PC-9 (cell line): ENCODE results near the gene PROB1. TPM values are rescaled to one million over a fixed set of nuclear protein-coding genes. Genes with fewer than 3 reads are reported as not detected.

ENCODE experiments used
- BruUV-seq: library from RNA; stranded (reverse); fragments of 400-500 nt; replicated peaks from 2 replicates; lab custom pipeline; 2021; lab: Mats Ljungman, UMichigan
- CTCF ChIA-PET: fragments of 300-600 bp; sonication (Branson Sonifier 250); formaldehyde crosslinking; loops from one replicate; lab custom pipeline; 2022; ENCODE audit warnings: antibody characterized with exemption; lab: Charles Lee
- POLR2A ChIA-PET: fragments of 300-600 bp; sonication (Branson Sonifier 250); formaldehyde crosslinking; loops from one replicate; lab custom pipeline; 2022; ENCODE audit warnings: antibody characterized with exemption; ENCODE audit not compliant: unreplicated experiment; lab: Charles Lee
- DNase-seq, 2 experiments: peaks; one replicate each; pipeline versions ENCODE4 v3.0.0 to v3.0.0-alpha.2; 2015 to 2022; ENCODE audit warnings: mixed read lengths in 1 of 2
- H2AFZ ChIP-seq: fragments of 200-600 bp; sonication (generic); 2 replicates; pipeline ENCODE4 v1.8.1; 2017; ENCODE audit warnings: antibody characterized with exemption
- H3F3A ChIP-seq: fragments of 200-600 bp; sonication (generic); 2 replicates; pipeline ENCODE4 v1.8.1; 2017; ENCODE audit warnings: antibody characterized with exemption, mild to moderate bottlenecking, low read depth; ENCODE audit not compliant: insufficient read depth
- H3K27ac ChIP-seq: fragments of 200-600 bp; sonication (generic); 2 replicates; pipeline ENCODE4 v1.6.1; 2016; ENCODE audit warnings: mixed run types
- H3K27me3 ChIP-seq: fragments of 200-600 bp; sonication (generic); 2 replicates; pipeline ENCODE4 v1.6.1; 2016; ENCODE audit warnings: low read depth, mixed run types; ENCODE audit not compliant: insufficient read depth
- H3K36me3 ChIP-seq: fragments of 200-600 bp; sonication (generic); 2 replicates; pipeline ENCODE4 v1.6.1; 2016; ENCODE audit warnings: low read depth, mixed run types
- H3K4me1 ChIP-seq: fragments of 200-600 bp; sonication (generic); replicated peaks from 2 replicates; pipeline ENCODE4 v1.6.1; 2016; ENCODE audit warnings: mixed run types; ENCODE audit not compliant: insufficient read depth
- H3K4me2 ChIP-seq: fragments of 200-600 bp; sonication (generic); 2 replicates; pipeline ENCODE4 v1.6.1; 2017; ENCODE audit warnings: mixed run types
- H3K4me3 ChIP-seq: fragments of 200-600 bp; sonication (generic); 2 replicates; pipeline ENCODE4 v1.6.1; 2016; ENCODE audit warnings: mixed run types
- H3K79me2 ChIP-seq: fragments of 200-600 bp; sonication (generic); 2 replicates; pipeline ENCODE4 v1.6.1; 2017; ENCODE audit warnings: low read depth, mixed run types
- H3K9me2 ChIP-seq: fragments of 200-600 bp; sonication (generic); 2 replicates; pipeline ENCODE4 v1.8.1; 2017; ENCODE audit warnings: mild to moderate bottlenecking; ENCODE audit not compliant: insufficient read depth
- H3K9me3 ChIP-seq: fragments of 200-600 bp; sonication (generic); 2 replicates; pipeline ENCODE4 v1.8.1; 2016; ENCODE audit warnings: low read depth; ENCODE audit not compliant: insufficient read depth
- H4K20me1 ChIP-seq: fragments of 200-600 bp; sonication (generic); 2 replicates; pipeline ENCODE4 v1.8.1; 2017; ENCODE audit not compliant: insufficient read depth
- CTCF ChIP-seq: fragments of 200-600 bp; sonication (generic); conservative IDR thresholded peaks from 2 replicates; pipeline ENCODE4 v1.6.1; 2017; ENCODE audit warnings: mixed run types, antibody characterized with exemption, mild to moderate bottlenecking, moderate library complexity
- EZH2 ChIP-seq: fragments of 200-600 bp; sonication (generic); IDR thresholded peaks from 2 replicates; pipeline ENCODE4 v1.8.0; 2017; ENCODE audit warnings: antibody characterized with exemption, low read depth
- intact Hi-C: fragments of 100-400 bp; cut with micrococcal nuclease; formaldehyde crosslinking; loops from one replicate; pipeline ENCODE4 v1.10.0; 2022; ENCODE audit not compliant: unreplicated experiment
- total RNA-seq: library from RNA; stranded (reverse); gene quantifications from 2 replicates; pipeline ENCODE4 v1.2.3, GENCODE V29; 2021

The PROB1 gene
- total RNA-seq, 1 experiment from 2014 or later = 2.9 TPM

GRCh38 chr5:139407517-139407916 is 12.6 kb upstream of the PROB1 start:
- intact Hi-C loops = no loop called here
- CTCF ChIA-PET = no interaction called here

GRCh38 chr5:139406963-139407362 is 12.1 kb upstream of the PROB1 start:
- TF ChIP-seq EZH2 = no peak
- TF ChIP-seq CTCF = no peak
- no peak overlapping the region for H3K4me3 ChIP-seq
- H3F3A ChIP-seq = peaks cover 8% of the 10 kb centered on the region; the same call in 1 of the 2 replicates
- no TSS peak for BruUV-seq
- no peaks in the 10 kb centered on the region for H3K79me2 ChIP-seq
- no peak for DNase-seq
- no peaks in the 10 kb centered on the region for H3K9me3 ChIP-seq
- intact Hi-C loops = no loop called here
- peaks cover 15% of the 10 kb centered on the region for H3K4me1 ChIP-seq
- H3K4me2 ChIP-seq = no peak overlapping the region
- H4K20me1 ChIP-seq = no peaks in the 10 kb centered on the region
- no peaks in the 10 kb centered on the region for H3K27me3 ChIP-seq
- H2AFZ ChIP-seq = no peak overlapping the region
- ChIA-PET CTCF (interaction anchor here (0.8 kb wide), 1 partner anchor 16 kb away, joined by 3 read pairs; no protein-coding TSS in a partner anchor), POLR2A (no interaction called here)
- H3K27ac ChIP-seq = no peak overlapping the region
- no peaks in the 10 kb centered on the region for H3K9me2 ChIP-seq
- H3K36me3 ChIP-seq = no peaks in the 10 kb centered on the region

More at GRCh38 chr5:139407517-139407916, 12.6 kb upstream of the PROB1 start:
- Histone ChIP-seq H3K27ac (no peak overlapping the region), H4K20me1 (no peaks in the 10 kb centered on the region), H3F3A (peaks cover 8% of the 10 kb centered on the region; the same call in 1 of the 2 replicates), H3K4me2 (no peak overlapping the region), H2AFZ (no peak overlapping the region), H3K4me1 (peaks cover 15% of the 10 kb centered on the region), H3K9me2 (no peaks in the 10 kb centered on the region), H3K79me2 (no peaks in the 10 kb centered on the region), H3K36me3 (no peaks in the 10 kb centered on the region), H3K4me3 (no peak overlapping the region), H3K9me3 (no peaks in the 10 kb centered on the region), H3K27me3 (no peaks in the 10 kb centered on the region)
- POLR2A ChIA-PET = no interaction called here
- TF ChIP-seq CTCF (no peak), EZH2 (no peak)
- no TSS peak for BruUV-seq
- no peak for DNase-seq

GRCh38 chr5:139404484-139404840 is 9.6 kb upstream of the PROB1 start:
- ChIA-PET POLR2A (no interaction called here), CTCF (no interaction called here)
- intact Hi-C loops = no loop called here
- H3K79me2 ChIP-seq = no peaks in the 10 kb centered on the region
- no peaks in the 10 kb centered on the region for H3K27me3 ChIP-seq
- peaks cover 8% of the 10 kb centered on the region; the same call in 1 of the 2 replicates for H3F3A ChIP-seq
- no peaks in the 10 kb centered on the region for H4K20me1 ChIP-seq
- peak overlapping the region; percentile 67; the same call in 1 of the 2 replicates for H3K4me3 ChIP-seq
- H2AFZ ChIP-seq = peak overlapping the region; percentile 76
- H3K36me3 ChIP-seq = no peaks in the 10 kb centered on the region
- no peaks in the 10 kb centered on the region for H3K9me2 ChIP-seq
- BruUV-seq = TSS peak; percentile 82
- H3K27ac ChIP-seq = peak overlapping the region; percentile 78
- H3K4me2 ChIP-seq = peak overlapping the region; percentile 95
- H3K4me1 ChIP-seq = peaks cover 15% of the 10 kb centered on the region
- H3K9me3 ChIP-seq = no peaks in the 10 kb centered on the region
- TF ChIP-seq CTCF (no peak), EZH2 (no peak)
- DNase-seq = no peak
